IPS-15b (cell line): ENCODE measurements around the gene GRIFIN.

Experiments
- H3K27me3 ChIP-seq: one replicate; pipeline ENCODE4 v1.6.1; 2013; ENCODE audit warnings: low read length; ENCODE audit not compliant: control insufficient read depth, insufficient read depth
- H3K36me3 ChIP-seq: one replicate; pipeline ENCODE4 v1.6.1; 2013; ENCODE audit warnings: low read length; ENCODE audit not compliant: control insufficient read depth, insufficient read depth
- H3K4me1 ChIP-seq: one replicate; pipeline ENCODE4 v1.6.1; 2013; ENCODE audit warnings: mild to moderate bottlenecking, low read length; ENCODE audit not compliant: control insufficient read depth, insufficient read depth
- H3K4me3 ChIP-seq: one replicate; pipeline ENCODE4 v1.5.1; 2013; ENCODE audit warnings: low read depth, low read length
- H3K9ac ChIP-seq: one replicate; pipeline ENCODE4 v1.6.1; 2013; ENCODE audit warnings: low read depth, mild to moderate bottlenecking, low read length
- H3K9me3 ChIP-seq: one replicate; pipeline ENCODE4 v1.6.1; 2013; ENCODE audit warnings: mild to moderate bottlenecking, low read length; ENCODE audit not compliant: control insufficient read depth, insufficient read depth

Gene GRIFIN

GRCh38 chr7:2480070-2480408, 3.8 kb upstream of the GRIFIN start:
- Histone ChIP-seq H3K4me1 (peaks cover 2% of the 10 kb centered on the region), H3K9me3 (no peaks in the 10 kb centered on the region), H3K36me3 (no peaks in the 10 kb centered on the region), H3K27me3 (no peaks in the 10 kb centered on the region), H3K4me3 (no peak overlapping the region), H3K9ac (no peak overlapping the region)

GRCh38 chr7:2479276-2480069, 3.3 kb upstream of the GRIFIN start:
- no peaks in the 10 kb centered on the region for H3K9me3 ChIP-seq
- no peak overlapping the region for H3K4me3 ChIP-seq

GRCh38 chr7:2478800-2479199, 2.6 kb upstream of the GRIFIN start:
- Histone ChIP-seq H3K9ac (no peak overlapping the region), H3K4me1 (peaks cover 2% of the 10 kb centered on the region)

More at GRCh38 chr7:2479276-2480069, 3.3 kb upstream of the GRIFIN start:
- Histone ChIP-seq H3K36me3 (no peaks in the 10 kb centered on the region), H3K9ac (no peak overlapping the region), H3K4me1 (peaks cover 2% of the 10 kb centered on the region), H3K27me3 (no peaks in the 10 kb centered on the region)

GRCh38 chr7:2478399-2478785, 2.2 kb upstream of the GRIFIN start:
- no peaks in the 10 kb centered on the region for H3K36me3 ChIP-seq
- no peak overlapping the region for H3K4me3 ChIP-seq
- no peak overlapping the region for H3K9ac ChIP-seq
- H3K27me3 ChIP-seq = no peaks in the 10 kb centered on the region
- no peaks in the 10 kb centered on the region for H3K9me3 ChIP-seq
- H3K4me1 ChIP-seq = peaks cover 2% of the 10 kb centered on the region

More at GRCh38 chr7:2478800-2479199, 2.6 kb upstream of the GRIFIN start:
- no peaks in the 10 kb centered on the region for H3K9me3 ChIP-seq
- no peaks in the 10 kb centered on the region for H3K27me3 ChIP-seq
- no peaks in the 10 kb centered on the region for H3K36me3 ChIP-seq
- no peak overlapping the region for H3K4me3 ChIP-seq

- no peak overlapping the region for H3K4me3 ChIP-seq
- peaks cover 2% of the 10 kb centered on the region for H3K4me1 ChIP-seq
- H3K9me3 ChIP-seq = no peaks in the 10 kb centered on the region
- H3K9ac ChIP-seq = no peak overlapping the region
- no peaks in the 10 kb centered on the region for H3K36me3 ChIP-seq
- H3K27me3 ChIP-seq = no peaks in the 10 kb centered on the region
Measured at GRCh38 chr7:2477447-2478398, 1.5 kb upstream of the GRIFIN start.

- H3K4me1 ChIP-seq = peaks cover 2% of the 10 kb centered on the region
- H3K4me3 ChIP-seq = no peak overlapping the region
- no peaks in the 10 kb centered on the region for H3K36me3 ChIP-seq
- no peaks in the 10 kb centered on the region for H3K27me3 ChIP-seq
- no peak overlapping the region for H3K9ac ChIP-seq
- H3K9me3 ChIP-seq = no peaks in the 10 kb centered on the region
Measured at GRCh38 chr7:2476776-2477446, 713 bp upstream of the GRIFIN start.

- no peak overlapping the region for H3K4me3 ChIP-seq
- H3K9ac ChIP-seq = no peak overlapping the region
- H3K27me3 ChIP-seq = no peaks in the 10 kb centered on the region
Measured at GRCh38 chr7:2475678-2476015, 551 bp downstream of the GRIFIN start.

GRCh38 chr7:2474813-2475677, 1.2 kb downstream of the GRIFIN start:
- H3K4me3 ChIP-seq = no peak overlapping the region
- H3K9ac ChIP-seq = no peak overlapping the region
- H3K36me3 ChIP-seq = no peaks in the 10 kb centered on the region
- H3K4me1 ChIP-seq = peaks cover 2% of the 10 kb centered on the region
- no peaks in the 10 kb centered on the region for H3K9me3 ChIP-seq
- no peaks in the 10 kb centered on the region for H3K27me3 ChIP-seq

More at GRCh38 chr7:2475678-2476015, 551 bp downstream of the GRIFIN start:
- Histone ChIP-seq H3K36me3 (no peaks in the 10 kb centered on the region), H3K9me3 (no peaks in the 10 kb centered on the region), H3K4me1 (peaks cover 2% of the 10 kb centered on the region)

GRCh38 chr7:2474224-2474623, 2.0 kb downstream of the GRIFIN start:
- no peaks in the 10 kb centered on the region for H3K27me3 ChIP-seq
- no peak overlapping the region for H3K9ac ChIP-seq
- no peak overlapping the region for H3K4me3 ChIP-seq
- no peaks in the 10 kb centered on the region for H3K9me3 ChIP-seq
- H3K4me1 ChIP-seq = peaks cover 2% of the 10 kb centered on the region
- no peaks in the 10 kb centered on the region for H3K36me3 ChIP-seq

GRCh38 chr7:2473496-2474180, 2.6 kb downstream of the GRIFIN start:
- H3K4me1 ChIP-seq = peaks cover 2% of the 10 kb centered on the region
- H3K9me3 ChIP-seq = no peaks in the 10 kb centered on the region
- no peak overlapping the region for H3K9ac ChIP-seq
- H3K36me3 ChIP-seq = no peaks in the 10 kb centered on the region
- H3K27me3 ChIP-seq = no peaks in the 10 kb centered on the region
- no peak overlapping the region for H3K4me3 ChIP-seq
